Activated CD4-positive, alpha-beta T cell treated with anti-CD3 and anti-CD28 coated beads, Interleukin-2, Interleukin-6, amounts not matched to agents 100 ng/mL and 50 ng/mL, durations not matched to agents 16 hours and 8 hours (primary cell): ENCODE results near the gene BCL2L14.
"Not testable (repeated sequence)": the region's sequence is repeated elsewhere in the genome, so short reads cannot be mapped to it uniquely, and the experiment has no call there.

Experiments
- DNase-seq: peaks from one replicate; pipeline ENCODE4 v3.0.0-alpha.2; 2020

Gene BCL2L14

DNA sequence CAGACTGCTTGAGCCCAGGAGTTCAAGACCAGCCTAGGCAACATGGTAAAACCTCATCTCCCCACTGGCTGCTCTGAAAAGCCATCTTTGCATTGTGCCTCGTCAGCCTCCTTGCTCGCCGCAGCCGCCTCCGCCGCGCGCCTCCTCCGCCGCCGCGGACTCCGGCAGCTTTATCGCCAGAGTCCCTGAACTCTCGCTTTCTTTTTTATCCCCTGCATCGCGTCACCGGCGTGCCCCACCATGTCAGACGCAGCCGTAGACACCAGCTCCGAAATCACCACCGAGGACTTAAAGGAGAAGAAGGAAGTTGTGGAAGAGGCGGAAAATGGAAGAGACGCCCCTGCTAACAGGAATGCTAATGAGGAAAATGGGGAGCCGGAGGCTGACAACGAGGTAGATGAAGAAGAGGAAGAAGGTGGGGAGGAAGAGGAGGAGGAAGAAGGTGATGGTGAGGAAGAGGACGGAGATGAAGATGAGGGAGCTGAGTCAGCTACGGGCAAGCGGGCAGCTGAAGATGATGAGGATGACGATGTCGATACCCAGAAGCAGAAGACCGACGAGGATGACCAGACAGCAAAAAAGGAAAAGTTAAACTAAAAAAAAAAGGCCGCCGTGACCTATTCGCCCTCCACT is 40.3 kb downstream of the BCL2L14 start:
- peak; percentile 34 for DNase-seq

DNA sequence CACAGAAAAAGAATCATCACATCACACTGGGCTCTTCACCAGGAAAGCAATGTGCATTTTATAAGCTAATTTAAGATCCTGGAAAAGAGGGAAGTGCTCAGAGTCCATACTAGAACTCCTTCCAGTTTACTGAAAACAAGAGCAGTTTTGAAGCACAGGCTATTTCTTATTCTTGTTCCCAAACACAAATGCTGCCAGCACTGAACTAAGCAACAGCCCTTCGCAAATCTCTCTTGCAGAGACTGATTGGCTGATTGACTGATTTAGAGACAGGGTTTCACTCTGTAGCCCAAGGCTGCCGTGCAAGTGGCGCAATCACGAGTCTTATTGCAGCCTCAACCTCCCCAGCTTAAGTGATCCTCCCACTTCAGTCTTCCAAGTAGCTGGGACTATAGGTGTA is 44.8 kb downstream of the BCL2L14 start:
- DNase-seq: no peak

DNA sequence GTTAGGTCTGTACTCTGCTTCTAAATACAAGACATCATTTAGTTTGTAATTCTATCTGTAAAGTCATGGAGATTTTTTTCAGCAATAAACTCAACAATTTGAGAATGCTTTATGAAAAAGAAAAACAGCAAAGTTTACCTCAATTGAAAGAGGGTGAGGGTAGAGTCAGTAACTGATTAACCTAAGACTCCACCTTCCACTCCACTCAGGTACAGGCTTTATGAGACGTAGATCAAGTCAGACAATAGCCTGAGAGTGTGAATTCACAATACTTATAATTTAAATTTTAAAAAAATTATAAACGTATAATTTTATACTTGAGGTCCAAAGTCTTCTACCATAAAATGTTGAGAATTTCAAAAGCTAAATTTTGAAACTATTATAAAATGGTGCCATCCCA is 45.9 kb downstream of the BCL2L14 start:
- DNase-seq: no peak

DNA sequence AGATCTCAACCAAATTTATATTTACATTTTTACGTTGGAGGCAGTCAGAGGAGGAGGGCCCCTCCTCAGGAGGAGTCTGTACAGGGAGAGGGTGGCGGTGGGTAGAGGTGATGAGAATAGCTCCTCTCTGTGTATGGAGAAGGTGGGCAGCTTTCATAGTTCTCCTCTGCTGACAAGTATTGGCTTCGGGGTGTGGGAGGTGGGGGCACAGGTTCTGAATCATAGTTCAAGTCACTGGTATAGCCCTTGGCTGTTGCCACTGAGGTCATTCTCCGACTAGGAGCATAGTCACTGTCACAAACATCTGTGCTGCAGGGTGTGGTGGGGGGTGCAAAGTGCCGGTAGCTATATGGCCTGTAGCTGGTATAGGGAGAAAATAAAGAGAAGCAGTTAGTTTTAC is 50.3 kb downstream of the BCL2L14 start:
- DNase-seq: no peak

DNA sequence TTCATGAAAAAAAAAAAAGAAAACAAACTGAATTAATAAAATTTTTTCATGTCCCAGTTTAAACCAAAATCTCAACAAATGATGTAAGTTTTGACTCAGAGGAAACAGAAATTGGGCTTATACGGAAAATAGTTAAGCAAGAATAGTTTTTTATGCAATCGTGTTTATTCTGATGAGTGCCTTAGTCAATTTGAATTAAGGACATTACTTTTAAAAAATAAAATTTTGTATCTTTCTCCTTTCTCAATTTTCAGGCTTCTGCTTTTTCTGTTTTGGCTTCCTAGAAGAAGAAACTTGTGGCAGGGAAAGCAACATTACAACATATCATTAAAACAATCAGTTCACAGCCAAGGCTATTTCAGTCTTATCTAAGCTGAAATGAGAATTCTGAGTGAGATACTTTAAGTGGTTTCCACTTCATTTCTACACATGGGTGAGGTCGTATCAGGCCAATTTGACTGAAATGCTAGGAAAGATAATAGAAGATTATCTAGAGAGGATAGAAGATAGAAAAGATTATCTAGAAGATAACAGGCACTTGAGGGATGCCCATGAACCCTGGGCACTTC is 52.4 kb downstream of the BCL2L14 start:
- no peak for DNase-seq

DNA sequence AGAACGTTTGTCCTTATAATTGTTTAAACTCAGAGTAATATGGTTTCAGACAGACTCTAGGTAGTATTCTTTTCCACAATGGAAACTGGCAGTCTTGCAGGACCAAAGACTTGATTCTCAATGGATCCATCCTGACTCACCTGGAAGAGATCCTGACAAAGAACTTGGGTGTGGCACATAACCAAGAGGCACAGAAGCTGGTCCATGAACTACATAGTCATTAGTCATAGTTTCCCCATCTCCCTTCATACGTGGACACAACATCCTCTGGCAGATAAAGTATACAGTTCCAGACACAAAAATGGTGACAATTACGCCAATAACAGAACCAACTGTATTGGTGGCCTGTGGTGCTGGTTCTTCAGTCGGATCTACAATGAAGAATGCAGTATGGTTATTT is 55.8 kb downstream of the BCL2L14 start:
- DNase-seq: no peak

DNA sequence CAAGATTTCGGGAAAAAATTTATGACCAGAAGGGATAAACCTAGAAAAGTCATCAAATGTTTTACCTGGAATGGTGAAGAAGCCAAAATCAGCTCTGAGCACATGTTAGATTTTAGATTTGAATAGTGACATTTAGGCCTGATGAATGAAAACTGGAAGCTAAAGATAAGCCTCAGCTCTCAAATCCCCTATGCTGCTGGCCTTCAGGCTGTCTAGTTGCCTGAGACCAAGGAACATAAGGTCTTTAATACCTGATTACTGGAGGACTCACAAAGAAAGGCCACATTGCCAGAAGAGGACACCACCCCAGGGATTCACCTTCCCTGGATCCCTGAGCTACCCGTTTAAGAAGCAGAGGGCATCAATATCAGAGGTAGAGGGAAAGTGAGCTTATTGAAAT is 56.6 kb downstream of the BCL2L14 start:
- no peak for DNase-seq

DNA sequence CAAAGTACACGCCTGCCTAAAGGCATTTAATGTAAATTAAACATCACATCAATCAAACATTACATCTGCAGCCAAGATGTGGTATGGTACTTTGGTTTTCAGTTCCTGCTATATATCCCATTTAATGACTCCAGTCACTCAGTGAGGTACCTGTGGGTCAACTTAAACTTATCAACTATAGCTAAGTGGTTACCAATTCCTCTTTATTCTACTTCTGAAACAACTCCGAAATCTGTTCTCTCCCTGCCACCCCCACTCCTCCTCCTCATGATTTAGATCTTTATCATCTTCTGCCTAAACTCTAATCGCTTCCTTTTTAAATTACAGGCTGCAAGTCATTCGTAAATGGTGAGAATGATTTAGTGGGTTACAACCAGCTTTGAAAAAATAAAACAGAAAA is 57.9 kb downstream of the BCL2L14 start:
- no peak for DNase-seq

DNA sequence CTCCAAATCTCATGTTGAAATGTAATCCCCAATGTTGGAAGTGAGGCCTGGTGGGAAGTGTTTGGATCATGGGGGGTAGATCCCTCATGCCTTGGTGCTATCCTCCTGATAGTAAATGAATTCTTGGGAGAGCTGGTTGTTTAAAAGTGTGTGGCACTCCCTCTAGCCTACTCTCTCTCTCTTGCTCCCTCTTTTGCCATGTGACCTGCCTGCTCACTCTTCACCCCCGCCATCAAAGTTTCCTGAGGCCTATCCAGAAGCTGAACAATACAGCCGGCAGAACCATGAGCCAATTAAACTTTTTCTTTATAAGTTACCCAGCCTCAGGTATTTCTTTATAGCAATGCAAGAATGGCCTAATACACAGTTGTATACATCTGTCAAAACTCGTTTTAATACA is 62.5 kb downstream of the BCL2L14 start:
- DNase-seq: no peak

DNA sequence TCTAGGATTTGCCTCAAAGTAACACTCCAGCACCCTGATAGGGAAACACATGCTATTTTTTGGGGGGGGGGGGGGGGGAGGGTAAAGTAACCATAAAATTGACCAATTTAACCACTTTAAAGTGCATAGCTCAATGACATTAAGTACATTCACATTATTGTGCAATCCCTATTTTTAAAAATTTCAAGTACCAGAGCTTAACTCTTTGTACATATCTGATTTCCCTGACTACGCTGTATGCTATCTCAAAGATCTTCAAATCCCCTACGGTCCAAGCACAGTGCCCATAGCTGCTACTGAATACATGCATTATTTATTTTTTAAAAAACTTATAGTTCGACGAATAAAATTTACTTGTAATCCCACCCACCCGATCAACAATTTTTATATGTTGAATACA is 63.0 kb downstream of the BCL2L14 start:
- no peak for DNase-seq

DNA sequence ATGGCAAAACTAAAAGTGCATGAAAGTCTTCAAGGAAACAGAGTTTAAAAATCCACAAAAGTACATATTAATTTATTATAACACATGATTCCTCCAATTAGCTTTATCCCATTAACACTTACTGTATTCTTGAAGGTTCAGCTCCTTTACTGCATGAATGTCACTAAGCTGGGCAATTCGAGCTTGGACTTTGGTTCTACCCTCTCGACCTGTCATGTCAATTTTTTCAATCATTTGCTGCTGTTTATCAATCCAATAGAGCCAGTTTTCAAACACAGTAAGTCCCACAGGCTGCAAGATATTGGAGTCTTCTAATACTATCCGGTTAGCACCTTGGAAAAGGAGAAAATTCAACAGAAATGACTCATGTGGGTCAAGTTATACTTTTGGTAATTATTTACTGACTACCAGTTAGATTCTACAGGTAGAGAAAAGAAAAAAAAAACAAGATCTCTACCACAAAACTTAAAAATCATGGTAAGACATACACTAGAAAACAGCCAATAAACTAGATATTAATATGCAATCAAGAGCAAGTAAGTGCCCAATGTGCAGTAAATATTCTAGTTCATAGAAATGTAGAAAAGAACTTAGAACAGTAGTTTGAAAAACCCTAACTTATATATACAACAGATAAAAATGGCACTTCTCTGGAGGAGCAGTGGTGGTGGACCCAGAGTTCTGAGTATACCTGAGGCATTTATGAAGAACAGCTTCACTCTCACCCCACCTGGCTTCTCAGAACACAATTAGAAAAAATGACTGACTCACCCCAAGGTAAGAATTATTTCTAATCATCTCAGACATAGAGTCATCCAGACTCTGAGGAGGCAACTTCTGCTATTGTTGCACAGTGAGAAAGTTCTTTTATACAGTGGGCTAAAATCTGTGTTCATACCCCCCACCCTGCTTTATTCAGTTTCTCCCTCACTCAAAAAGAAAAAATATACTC is 67.7 kb downstream of the BCL2L14 start:
- DNase-seq: no peak

DNA sequence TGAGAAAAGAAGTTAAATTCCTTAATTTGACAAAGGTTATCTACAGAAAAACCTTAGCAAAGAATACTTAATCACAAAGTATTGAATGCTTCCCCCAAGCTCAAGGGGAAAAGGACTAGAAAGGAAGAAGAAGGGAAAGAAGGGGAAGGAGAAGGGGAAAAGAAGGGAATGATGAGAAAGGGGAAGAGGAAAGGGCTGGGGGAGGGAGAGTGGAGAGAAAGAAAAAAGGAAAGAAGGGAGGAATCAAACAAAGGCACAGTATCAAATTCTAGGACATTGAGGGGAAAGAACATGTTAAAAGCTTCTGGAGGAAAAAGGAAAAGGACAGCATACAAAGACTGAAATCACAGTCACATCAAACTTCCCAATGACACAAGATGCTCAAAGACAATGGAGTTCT is 70.3 kb downstream of the BCL2L14 start:
- DNase-seq: no peak

DNA sequence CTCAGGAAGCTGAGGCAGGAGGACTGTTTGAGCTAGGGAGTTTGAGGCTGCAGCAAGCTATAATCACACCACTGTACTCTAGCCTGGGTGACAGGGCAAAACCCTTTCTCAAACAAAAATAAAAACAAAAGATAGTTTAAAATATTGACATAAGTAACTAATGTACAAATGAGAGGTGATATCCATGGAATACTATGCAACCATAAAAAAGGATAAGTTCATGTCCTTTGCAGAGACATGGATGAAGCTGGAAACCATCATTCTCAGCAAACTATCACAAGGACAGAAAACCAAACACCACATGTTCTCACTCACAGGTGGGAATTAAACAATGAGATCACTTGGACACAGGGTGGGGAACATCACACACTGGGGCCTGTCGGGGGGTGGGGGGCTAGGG is 73.8 kb downstream of the BCL2L14 start:
- not testable (repeated sequence) for DNase-seq

DNA sequence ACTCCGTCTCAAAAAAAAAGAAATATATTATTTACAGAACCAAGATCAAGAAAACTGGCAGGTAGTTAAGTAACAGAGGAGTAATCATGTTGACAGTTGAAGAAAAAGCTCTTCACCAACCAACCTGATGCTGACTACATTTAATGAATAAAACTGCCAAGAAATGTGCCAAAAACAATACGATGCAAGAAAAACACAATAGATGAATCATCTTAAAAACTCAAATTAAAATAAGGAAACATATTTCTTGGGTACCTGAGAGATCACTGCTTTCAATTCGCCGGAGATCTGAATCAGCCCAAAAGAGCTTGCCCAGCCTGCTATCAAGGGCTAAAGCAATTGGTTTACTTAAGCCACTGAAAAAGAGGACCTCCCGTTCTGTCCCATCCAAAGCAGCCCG is 76.4 kb downstream of the BCL2L14 start:
- no peak for DNase-seq
